ENCODE data around the gene PTPRN2.

GRCh38 chr7:158587162-158588084 is at the start of gene PTPRN2:
- no peak for TF ChIP-seq CTCF (conservative IDR thresholded peaks at IDR 0.05 in 1 of 2, IDR thresholded peaks at IDR 0.05 in 1 of 2; ENCODE audit: extremely low read depth in 1 of 2, insufficient read depth in 1 of 2, low read depth in 1 of 2, low read length in 2 of 2)
- no peak for TF ChIP-seq EZH2 (IDR thresholded peaks at IDR 0.05; ENCODE audit: borderline replicate concordance, low read length)

All from mammary epithelial cell (primary cell).